HG03520 (cell line): ENCODE measurements around the gene COL1A2.

Experiments
- ATAC-seq: cut with Tn5 transposase; IDR thresholded peaks from one replicate; pipeline ENCODE4 v1.9.1; 2021; ENCODE audit warnings: mild to moderate bottlenecking, moderate library complexity; ENCODE audit not compliant: unreplicated experiment

COL1A2 gene

GRCh38 chr7:94409200-94409948, 14.7 kb downstream of the COL1A2 start:
- no peak for ATAC-seq

- no peak for ATAC-seq
Observed at GRCh38 chr7:94410413-94411187, 15.9 kb downstream of the COL1A2 start.

DNA sequence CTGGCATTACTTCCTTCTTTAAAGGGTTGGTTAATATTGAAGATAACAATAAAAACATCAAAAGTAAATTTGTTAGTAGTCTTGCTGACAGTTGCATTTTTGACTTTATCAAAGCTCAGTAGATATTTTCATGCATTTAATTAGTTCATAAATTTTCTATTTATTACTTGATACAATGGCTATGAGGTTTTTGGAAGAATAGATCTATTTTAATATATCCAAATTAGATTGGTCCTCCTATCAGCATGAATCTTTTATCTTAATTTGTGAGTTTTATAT, 16.4 kb downstream of the COL1A2 start:
- no peak for ATAC-seq

GRCh38 chr7:94412762-94413322, 18.1 kb downstream of the COL1A2 start:
- ATAC-seq = no peak

GRCh38 chr7:94414481-94414880, 19.8 kb downstream of the COL1A2 start:
- no peak for ATAC-seq

DNA sequence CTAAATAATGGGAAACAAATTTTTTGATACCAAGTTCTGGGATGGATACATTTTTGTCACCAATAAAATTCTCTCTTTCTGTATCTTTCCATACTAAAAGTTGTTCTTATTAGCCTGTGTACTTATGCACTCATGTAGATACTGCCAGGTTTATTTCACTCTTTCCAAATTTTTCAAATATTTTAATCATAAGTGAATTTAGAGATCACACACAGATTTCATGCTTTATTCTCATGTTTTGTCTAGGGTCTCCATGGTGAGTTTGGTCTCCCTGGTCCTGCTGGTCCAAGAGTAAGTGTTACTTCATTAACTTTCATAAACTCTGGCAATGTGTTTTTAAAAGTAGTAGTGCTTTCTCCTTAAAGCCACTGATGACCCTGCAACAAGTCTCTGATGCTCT, 20.3 kb downstream of the COL1A2 start:
- ATAC-seq = no peak

DNA sequence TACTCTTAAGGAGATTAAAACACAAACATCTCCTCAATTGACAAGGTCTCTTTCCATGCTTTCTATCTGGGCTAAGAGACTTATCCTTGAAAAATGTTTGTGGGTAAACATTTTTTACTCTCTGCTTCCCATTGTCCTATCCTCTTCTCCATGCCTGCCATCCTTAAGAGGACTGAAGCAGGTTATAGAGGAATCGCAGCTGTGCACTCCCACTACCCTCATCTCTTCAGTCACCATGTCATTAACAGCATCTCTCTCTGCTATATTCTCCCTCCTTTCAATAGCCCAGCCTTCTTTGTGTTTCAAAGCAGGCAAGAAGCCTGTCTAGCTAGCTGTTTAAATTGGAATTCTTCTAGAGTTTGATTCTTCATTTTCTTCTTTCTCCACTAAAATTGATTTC, 22.6 kb downstream of the COL1A2 start:
- ATAC-seq = no peak

DNA sequence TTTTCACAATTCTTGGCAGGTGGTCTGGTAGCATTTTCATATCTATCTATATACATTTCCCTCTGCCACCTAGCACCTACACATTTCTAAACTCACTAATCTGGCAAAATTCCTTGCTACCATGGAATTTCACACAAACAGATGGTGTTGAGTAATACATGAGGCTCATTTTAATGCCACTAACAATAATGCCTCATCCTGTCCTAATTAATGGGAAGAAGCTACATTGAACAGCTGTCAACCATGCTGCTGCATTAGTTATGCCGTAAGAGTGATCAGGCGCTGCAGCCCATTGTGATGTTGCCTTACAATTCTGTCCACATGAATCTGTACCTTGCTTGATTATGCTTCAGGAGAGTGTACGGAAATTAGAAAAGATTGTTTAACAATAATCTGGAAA, 23.2 kb downstream of the COL1A2 start:
- no peak for ATAC-seq

DNA sequence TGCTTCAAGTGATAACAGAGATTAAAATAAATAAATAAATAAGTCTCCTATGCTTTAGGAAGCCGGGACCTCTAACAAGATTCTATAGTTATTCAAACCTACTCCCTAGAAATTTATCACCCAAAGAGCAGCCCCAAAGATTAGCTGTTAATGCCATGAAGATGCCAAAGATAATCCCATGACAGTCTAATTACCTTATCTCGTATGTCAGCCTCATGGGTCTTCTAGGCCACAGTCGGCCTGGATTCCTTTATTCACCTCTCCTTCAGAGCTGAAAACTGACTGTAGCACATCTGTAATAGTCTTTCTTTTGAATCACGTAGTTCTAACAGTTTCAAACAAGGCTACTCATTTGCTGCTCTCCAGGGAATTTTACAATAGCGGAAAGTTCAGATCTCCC, 24.2 kb downstream of the COL1A2 start:
- ATAC-seq = no peak

GRCh38 chr7:94420328-94420727, 25.6 kb downstream of the COL1A2 start:
- no peak for ATAC-seq

- no peak for ATAC-seq
Observed at GRCh38 chr7:94421681-94422080, 27.0 kb downstream of the COL1A2 start.

GRCh38 chr7:94422136-94422535, 27.4 kb downstream of the COL1A2 start:
- ATAC-seq = no peak

GRCh38 chr7:94422827-94423460, 28.2 kb downstream of the COL1A2 start:
- no peak for ATAC-seq

GRCh38 chr7:94423863-94424735, 29.4 kb downstream of the COL1A2 start:
- no peak for ATAC-seq

GRCh38 chr7:94425546-94425945, 30.9 kb downstream of the COL1A2 start:
- no peak for ATAC-seq

- no peak for ATAC-seq
Observed at GRCh38 chr7:94426980-94427875, 32.5 kb downstream of the COL1A2 start.

DNA sequence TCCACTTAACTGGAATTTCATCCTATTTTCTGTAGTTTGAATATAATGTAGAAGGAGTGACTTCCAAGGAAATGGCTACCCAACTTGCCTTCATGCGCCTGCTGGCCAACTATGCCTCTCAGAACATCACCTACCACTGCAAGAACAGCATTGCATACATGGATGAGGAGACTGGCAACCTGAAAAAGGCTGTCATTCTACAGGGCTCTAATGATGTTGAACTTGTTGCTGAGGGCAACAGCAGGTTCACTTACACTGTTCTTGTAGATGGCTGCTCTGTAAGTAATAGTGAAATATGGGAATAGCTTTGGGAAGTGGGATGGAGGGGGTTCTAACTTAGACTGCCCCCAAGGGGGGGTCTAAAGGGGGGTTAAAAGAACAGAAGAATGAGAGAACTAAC, 34.5 kb downstream of the COL1A2 start:
- ATAC-seq = no peak

DNA sequence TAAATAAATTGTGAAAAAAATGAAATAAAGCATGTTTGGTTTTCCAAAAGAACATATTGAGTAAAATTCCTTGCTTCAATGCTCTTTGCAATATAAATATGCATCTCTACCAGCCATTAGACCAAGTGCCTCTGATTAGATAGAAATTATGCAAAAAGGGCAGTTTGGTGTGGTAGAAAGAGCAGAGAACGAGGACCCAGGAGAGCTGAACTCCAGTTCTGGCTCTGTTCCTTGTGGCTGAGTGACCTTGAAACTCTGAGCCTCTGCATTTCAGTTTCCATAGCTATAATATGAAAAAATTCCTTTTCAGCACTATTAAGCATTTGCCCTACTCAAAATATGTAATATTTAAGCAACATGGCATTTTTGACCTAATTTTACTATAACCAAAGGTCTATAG, 36.5 kb downstream of the COL1A2 start:
- ATAC-seq = no peak

GRCh38 chr7:94431619-94432280, 37.1 kb downstream of the COL1A2 start:
- ATAC-seq = no peak
